Rectal smooth muscle tissue (tissue), 1 donor: Measurements from ENCODE around the gene GPD1.

Source experiments
- H3K27ac ChIP-seq: one replicate; pipeline ENCODE4 v1.7.0; 2013; ENCODE audit warnings: low read depth, low read length, inconsistent platforms
- H3K27me3 ChIP-seq: one replicate; pipeline ENCODE4 v1.7.0; 2013; ENCODE audit warnings: low read length; ENCODE audit not compliant: control insufficient read depth, insufficient read depth
- H3K36me3 ChIP-seq: one replicate; pipeline ENCODE4 v1.7.0; 2013; ENCODE audit warnings: low read length; ENCODE audit not compliant: control insufficient read depth, insufficient read depth
- H3K4me1 ChIP-seq: one replicate; pipeline ENCODE4 v1.7.0; 2013; ENCODE audit warnings: low read length; ENCODE audit not compliant: control insufficient read depth, insufficient read depth
- H3K4me3 ChIP-seq: one replicate; pipeline ENCODE4 v1.7.0; 2013; ENCODE audit warnings: low read length
- H3K9ac ChIP-seq: one replicate; pipeline ENCODE4 v1.7.0; 2013; ENCODE audit warnings: low read length

GPD1 gene

GRCh38 chr12:50103767-50104321 lies at the start of gene GPD1:
Gene GPD1, plus strand, starts transcription at chr12:50104008. Its CDS starts 43 bp downstream, at chr12:50104051.
- H3K27me3 ChIP-seq, result no peaks in the 10 kb centered on the region
- H3K9ac ChIP-seq, result peak within 1 kb of the TSS; percentile 25
- peaks cover 3% of the 10 kb centered on the region for H3K4me1 ChIP-seq
- H3K4me3 ChIP-seq, result peak within 1 kb of the TSS; percentile 47
- H3K27ac ChIP-seq, result no peak within 1 kb of the TSS
- peaks cover 5% of the 10 kb centered on the region for H3K36me3 ChIP-seq

GRCh38 chr12:50055831-50056638 lies 47.8 kb upstream of the GPD1 start:
- no peaks in the 10 kb centered on the region for H3K36me3 ChIP-seq
- peaks cover 7% of the 10 kb centered on the region for H3K4me1 ChIP-seq
- H3K9ac ChIP-seq, result no peak overlapping the region
- no peak overlapping the region for H3K4me3 ChIP-seq
- no peaks in the 10 kb centered on the region for H3K27me3 ChIP-seq
- H3K27ac ChIP-seq, result no peak overlapping the region

- Histone ChIP-seq H3K4me3 (peak overlapping the region; percentile 82), H3K36me3 (no peaks in the 10 kb centered on the region), H3K9ac (no peak overlapping the region), H3K4me1 (peaks cover 7% of the 10 kb centered on the region), H3K27me3 (no peaks in the 10 kb centered on the region), H3K27ac (no peak overlapping the region)
Measured at GRCh38 chr12:50056639-50056976, 47.2 kb upstream of the GPD1 start.

GRCh38 chr12:50057000-50057841 lies 46.6 kb upstream of the GPD1 start, which contains the start of gene ASIC1:
Gene ASIC1, plus strand, starts transcription at chr12:50057596. Its CDS starts 1,171 bp downstream, at chr12:50058767.
- Histone ChIP-seq H3K4me3 (peak within 1 kb of the TSS; percentile 82), H3K9ac (peak within 1 kb of the TSS; percentile 25), H3K27ac (peak within 1 kb of the TSS; percentile 60), H3K36me3 (no peaks in the 10 kb centered on the region), H3K27me3 (no peaks in the 10 kb centered on the region), H3K4me1 (peaks cover 7% of the 10 kb centered on the region)

- Histone ChIP-seq H3K36me3 (no peaks in the 10 kb centered on the region), H3K27ac (no peak overlapping the region), H3K9ac (no peak overlapping the region), H3K4me1 (peaks cover 7% of the 10 kb centered on the region), H3K27me3 (no peaks in the 10 kb centered on the region), H3K4me3 (peak overlapping the region; percentile 49)
Measured at GRCh38 chr12:50057896-50058670, 45.7 kb upstream of the GPD1 start.

- no peak overlapping the region for H3K4me3 ChIP-seq
- H3K27me3 ChIP-seq, result peaks cover 2% of the 10 kb centered on the region
- no peak overlapping the region for H3K9ac ChIP-seq
- H3K4me1 ChIP-seq, result peaks cover 7% of the 10 kb centered on the region
- no peak overlapping the region for H3K27ac ChIP-seq
- no peaks in the 10 kb centered on the region for H3K36me3 ChIP-seq
Measured at GRCh38 chr12:50058743-50059312, 45.0 kb upstream of the GPD1 start.

- Histone ChIP-seq H3K9ac (no peak overlapping the region), H3K27ac (no peak overlapping the region), H3K4me1 (peaks cover 7% of the 10 kb centered on the region), H3K36me3 (no peaks in the 10 kb centered on the region), H3K4me3 (no peak overlapping the region), H3K27me3 (peaks cover 2% of the 10 kb centered on the region)
Measured at GRCh38 chr12:50059440-50060119, 44.2 kb upstream of the GPD1 start.

GRCh38 chr12:50060120-50060468 lies 43.7 kb upstream of the GPD1 start:
- Histone ChIP-seq H3K4me1 (peaks cover 7% of the 10 kb centered on the region), H3K4me3 (no peak overlapping the region), H3K36me3 (no peaks in the 10 kb centered on the region), H3K27ac (no peak overlapping the region), H3K9ac (no peak overlapping the region), H3K27me3 (peaks cover 2% of the 10 kb centered on the region)

GRCh38 chr12:50061171-50061570 lies 42.6 kb upstream of the GPD1 start:
- no peak overlapping the region for H3K9ac ChIP-seq
- H3K4me3 ChIP-seq, result no peak overlapping the region
- H3K27me3 ChIP-seq, result peaks cover 2% of the 10 kb centered on the region
- H3K36me3 ChIP-seq, result no peaks in the 10 kb centered on the region
- H3K4me1 ChIP-seq, result peaks cover 6% of the 10 kb centered on the region
- H3K27ac ChIP-seq, result no peak overlapping the region

GRCh38 chr12:50061946-50062686 lies 41.7 kb upstream of the GPD1 start:
- no peak overlapping the region for H3K4me3 ChIP-seq
- no peaks in the 10 kb centered on the region for H3K36me3 ChIP-seq
- peaks cover 9% of the 10 kb centered on the region for H3K4me1 ChIP-seq
- peaks cover 2% of the 10 kb centered on the region for H3K27me3 ChIP-seq
- H3K27ac ChIP-seq, result no peak overlapping the region
- no peak overlapping the region for H3K9ac ChIP-seq
